NCI-H1092 treated with DMSO at 0.1 percent for 48 hours (cell line): Measurements from ENCODE around the gene ZBTB38.

Experiments
- DNase-seq: peaks from one replicate; lab custom pipeline; 2025; lab: John Stamatoyannopoulos, UW

The ZBTB38 gene

DNA sequence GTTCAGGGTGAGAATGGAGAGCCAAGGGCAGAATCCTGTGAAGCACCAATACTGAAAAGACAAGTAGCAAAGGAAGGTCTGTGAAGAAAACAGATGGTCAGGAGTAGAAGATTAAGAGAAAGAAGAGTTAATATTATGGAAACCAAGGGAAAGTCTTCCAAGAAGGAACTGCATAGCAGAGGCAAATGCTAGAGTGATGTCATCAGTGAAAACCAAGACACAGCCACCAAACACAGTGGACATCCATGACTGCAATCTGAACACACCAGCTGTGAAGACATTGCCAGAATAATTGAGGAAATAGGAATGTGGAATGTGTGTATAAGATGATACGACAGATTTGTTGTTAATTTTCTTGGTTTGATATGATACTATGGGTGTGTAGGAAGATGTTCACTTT, 26.8 kb upstream of the ZBTB38 start:
- no peak for DNase-seq

DNA sequence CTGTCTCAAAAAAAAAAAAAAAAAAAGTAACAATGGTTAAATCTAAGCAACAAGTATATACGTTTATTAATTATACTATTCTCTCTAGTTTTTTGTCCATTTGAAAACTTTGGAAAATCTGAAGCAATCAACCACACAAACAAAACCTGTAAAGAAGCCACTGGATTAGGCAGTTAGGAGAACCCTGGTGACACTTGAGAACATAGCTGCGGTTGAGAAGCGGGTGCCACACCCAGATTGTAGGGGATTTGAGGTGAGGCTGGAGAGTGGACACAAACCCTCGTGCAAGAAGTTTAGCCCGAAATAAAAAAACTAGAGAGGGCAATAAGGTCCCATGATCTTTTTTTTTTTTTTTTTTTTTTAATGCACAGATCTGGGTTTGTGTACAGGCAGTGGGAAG, 25.9 kb upstream of the ZBTB38 start:
- DNase-seq = no peak

DNA sequence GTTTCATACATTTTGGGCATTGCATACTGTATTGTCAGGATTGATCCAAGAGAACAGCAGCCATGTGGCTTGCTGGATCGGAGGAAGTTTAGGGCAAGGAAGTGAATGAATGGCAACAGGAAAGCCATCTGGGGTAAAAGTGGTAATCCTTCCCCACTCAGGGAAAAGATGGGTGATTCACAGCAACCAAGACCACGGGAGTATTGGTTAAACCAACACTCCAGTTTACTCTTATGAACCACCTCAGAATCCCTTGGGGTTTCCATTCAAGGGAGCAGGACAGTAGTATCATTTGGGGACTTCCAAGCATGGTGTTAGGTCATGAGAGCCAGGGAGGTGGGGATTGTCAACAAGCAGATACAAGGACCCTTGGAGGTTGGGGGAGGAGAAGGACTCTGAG, 25.2 kb upstream of the ZBTB38 start:
- no peak for DNase-seq

DNA sequence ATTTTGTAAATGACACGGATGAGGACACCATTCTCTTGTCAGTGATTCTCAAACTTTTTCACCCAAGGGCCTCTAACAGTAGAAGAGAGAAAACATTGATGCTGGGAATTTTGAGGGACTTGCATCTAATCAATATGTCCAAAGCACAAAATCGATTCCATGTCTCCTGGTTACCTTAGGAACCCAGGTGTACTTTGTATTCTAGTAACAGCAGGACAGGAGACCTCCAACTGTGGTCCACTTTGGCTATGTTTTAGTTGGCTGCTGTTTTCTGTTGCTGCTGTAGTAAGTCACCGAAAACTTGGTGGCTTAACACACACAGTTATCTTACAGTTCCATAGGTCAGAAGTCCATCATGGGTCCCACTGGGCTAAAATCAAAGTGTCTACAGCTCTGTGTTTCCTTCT, 24.4 kb upstream of the ZBTB38 start:
- no peak for DNase-seq

DNA sequence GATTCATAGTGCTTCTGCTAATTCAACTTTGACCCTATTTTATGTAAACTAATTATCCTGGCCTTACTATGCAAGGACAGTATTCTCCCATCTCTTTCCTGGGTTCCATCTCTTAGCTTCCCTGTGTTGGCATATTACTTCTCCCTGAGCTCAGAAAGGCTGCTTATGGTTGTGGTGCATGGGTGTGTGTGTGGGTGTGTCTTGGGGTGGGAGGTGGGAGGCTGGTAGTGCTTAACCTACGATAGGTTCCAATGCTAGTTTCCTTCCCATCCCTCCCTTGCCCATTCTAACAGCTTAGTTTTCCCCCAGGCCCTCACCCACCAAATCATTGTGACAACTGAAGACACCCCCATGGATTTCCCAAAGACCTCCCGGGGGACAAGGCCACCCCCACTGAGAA, 22.8 kb upstream of the ZBTB38 start:
- no peak for DNase-seq

DNA sequence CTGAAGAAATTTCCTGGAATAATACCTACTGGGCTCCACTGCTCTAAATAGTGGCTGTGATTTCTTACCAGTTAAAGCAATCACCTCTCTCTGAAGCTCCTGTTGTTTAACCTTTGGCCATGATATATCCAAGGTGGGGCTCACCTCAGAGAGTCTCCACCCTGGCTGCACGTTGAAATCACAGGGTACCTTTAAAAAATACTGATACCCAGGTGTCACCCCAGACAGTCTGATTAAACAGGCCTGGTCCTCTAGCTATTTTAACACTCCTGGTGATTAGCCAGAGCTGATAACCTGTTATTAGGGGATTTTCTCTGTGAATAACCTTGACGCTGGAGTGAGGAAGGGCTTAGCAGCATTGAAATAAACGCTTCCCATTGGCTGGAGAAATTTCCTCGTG, 22.3 kb upstream of the ZBTB38 start:
- DNase-seq = no peak

DNA sequence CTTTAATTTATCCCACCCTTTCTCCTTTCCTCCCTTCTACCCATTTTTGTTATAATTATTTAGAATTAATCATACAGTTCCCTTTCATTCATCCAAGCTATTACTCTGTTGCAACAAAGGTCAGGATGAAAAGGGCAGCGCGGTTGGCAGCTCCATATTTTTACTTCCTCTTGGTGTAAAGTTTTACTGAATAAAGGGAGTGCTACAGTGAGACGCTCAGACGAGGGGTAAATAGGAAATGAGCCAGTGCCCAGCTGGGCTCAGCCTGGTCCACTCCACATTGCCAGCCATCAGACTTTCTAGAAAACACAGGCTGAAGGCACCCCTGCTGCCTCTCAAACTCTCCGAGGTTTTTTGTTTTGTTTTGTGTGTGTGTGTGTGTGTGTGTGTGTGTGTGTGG, 21.9 kb upstream of the ZBTB38 start:
- no peak for DNase-seq

DNA sequence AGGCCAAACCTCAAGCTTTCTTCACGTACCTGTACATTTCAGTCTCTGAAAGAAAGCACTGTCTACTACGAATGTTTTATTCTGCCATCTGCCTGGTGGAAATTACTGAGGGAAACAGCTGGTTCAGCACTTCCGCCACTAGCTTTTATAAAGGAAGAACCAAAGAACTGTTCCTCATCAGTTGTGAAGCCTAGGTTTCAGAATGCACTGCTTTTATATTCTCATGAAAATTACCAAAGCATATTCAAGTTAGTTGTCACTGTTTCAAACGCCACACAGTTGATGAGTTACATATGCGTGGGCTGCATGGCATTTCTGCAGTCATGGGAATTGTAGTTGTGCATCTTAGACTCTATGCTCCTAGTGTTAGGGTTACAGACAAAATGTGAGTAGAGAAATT, 21.5 kb upstream of the ZBTB38 start:
- DNase-seq = no peak

DNA sequence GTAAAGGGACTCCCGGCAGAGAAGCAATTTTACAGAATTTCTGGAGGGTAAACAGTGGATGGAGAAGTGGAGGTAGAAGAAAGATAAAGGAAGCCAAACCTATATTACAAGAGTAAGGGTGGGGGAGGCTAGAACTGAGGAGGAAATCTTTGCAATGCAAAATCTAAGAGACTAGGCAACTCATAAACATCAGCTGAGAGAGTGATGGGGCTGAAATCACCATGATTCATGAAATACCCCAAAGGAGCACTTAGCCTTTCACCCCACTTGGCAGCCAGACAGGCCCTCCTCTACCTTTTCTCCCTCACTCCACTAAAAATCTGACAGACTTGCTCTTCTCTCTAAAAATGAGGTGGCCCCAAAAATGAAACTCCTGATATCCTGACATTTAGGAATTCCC, 19.5 kb upstream of the ZBTB38 start:
- no peak for DNase-seq

DNA sequence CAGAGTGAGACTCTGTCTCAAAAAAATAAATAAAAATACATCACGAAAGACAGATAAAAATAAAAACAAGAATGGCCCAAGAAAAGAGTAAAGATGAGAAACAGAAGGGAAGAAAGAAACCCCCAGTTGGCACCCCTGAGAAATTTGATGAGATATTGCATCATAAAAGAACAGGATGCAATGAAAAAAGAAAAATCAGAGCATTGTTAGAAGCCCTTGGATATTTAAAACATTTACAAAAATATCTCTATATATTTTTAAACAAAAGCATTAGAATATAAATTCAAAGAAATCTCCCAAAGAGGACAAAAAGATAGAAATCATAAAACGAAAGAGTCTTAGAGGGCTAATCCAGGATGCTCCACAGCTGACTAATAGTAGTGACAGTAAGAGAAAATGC, 18.6 kb upstream of the ZBTB38 start:
- no peak for DNase-seq

DNA sequence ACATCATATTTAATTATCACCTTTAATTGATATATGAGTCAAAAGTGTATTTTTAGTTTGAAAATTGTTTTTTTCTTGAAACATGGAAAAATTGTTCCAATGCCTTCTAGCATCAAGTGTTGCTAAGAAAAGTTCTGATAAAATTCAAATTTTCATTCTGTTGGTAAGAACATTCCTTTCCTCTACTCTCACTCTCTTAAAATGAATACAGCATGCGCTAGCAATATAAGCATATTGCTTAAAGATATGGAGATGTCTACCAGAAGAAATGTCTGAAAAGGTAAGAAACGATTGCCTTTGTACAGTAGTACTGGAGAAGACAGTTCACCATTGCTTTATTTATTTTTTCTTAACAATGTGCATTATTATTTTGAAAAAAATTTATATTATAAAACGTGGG, 17.6 kb upstream of the ZBTB38 start:
- no peak for DNase-seq

DNA sequence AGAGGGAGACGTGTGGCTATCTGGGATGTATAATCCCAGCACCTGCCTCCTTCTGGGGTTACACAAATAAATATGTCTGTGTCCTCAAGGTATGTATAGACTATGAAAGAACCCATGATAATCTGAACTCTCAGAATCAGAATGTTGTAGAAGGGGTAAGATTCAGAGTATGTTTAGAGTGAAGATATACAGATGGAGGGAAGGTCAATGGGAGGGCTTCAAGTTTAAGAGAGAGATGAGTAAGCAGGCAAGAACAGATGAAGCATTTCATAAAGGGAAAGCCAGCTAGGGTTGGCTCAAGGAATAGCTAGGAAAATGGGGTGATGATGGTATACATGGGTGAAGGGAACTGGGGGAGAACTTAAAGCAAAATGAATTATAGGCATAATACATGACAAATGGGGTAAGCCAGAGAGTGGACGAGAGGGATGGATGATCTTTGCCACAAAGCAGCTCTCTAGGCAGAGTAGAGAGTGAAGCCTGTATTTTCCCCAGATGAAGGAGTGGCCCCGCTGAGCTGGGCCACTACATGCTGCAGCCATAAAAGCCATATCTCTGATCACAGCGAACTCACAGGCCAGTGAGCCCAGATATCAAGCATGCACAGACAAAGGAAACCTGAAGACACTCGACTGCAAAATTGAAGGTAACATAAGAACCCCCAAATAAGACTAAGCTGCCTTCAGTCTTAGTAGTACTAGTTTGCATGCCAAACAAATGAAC, 15.9 kb upstream of the ZBTB38 start:
- DNase-seq = no peak

DNA sequence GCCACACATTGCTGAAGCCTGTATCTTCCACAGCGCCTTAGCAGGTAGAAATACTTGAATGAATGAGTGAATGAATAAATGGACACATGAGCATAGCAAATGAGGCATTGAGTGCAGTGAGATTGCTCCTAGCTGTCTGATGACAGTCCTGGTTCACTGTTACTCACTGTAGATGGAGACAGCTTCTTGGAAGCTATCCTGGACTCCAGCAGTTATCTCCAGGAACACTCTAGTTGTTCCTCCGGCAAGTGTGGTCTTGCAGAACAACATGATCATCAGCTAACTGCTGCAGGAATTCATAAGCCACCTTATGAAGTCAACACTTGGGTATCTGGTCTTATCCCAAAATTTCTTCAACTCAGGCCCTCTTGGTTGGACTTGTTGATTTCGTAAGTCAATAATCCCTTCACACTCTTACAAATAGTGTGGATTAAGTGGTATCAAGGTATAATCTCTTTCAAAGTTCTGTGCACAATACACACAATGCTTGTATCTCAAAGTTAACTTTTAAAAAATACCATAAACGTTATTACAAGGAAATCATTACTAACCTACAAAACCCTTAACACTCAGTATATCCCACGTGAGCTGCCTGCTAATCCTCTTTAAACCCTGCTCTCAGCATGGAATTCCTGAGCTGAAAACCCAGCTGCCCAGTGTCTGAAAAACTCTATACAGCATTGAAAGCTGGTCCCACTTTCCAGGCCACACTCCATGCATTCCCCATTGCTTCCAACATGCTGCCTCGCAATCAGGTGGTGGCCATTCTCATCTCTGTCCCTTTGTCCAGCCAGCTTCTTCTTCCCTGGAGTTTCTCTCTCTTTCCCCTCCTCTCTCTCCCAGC, 14.4 kb upstream of the ZBTB38 start:
- no peak for DNase-seq

DNA sequence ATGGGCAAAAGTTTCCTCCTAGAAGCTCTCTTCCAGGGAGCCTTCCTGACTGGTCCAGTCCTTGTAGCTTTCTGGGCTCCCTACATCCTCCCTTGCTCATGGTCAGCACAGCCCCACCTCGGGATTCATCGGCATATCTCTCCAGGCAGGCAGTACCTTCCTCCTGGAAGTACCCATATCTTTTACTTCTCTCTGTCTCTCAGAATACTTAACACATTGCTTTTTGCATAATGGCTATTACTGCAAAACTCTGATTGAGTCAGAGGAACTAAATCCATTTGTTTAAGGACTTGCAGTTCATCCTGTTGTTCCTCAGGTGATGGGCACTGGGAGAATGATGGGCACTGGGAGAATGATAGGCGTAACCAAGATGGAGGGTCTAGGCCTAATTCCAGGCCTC, 13.8 kb upstream of the ZBTB38 start:
- no peak for DNase-seq

DNA sequence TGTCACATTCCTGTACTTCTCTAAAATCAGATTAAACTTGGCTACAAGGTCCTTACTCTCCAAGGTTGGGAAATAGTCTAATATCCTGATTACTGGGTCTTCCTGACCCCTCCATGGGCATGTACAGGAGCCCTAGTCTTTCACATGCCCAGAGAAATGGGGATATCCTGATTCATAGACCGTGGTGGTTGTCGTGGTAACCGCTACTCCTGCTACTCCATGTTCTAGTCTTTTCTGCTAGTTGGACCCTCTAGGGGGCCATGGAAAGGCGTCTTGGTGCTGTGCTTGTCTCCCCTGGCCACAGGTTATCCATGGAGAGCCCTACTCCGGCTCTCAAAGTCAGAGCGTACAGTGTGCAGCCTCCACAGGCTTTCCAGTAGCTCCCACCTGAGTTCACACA, 13.1 kb upstream of the ZBTB38 start:
- DNase-seq = no peak

DNA sequence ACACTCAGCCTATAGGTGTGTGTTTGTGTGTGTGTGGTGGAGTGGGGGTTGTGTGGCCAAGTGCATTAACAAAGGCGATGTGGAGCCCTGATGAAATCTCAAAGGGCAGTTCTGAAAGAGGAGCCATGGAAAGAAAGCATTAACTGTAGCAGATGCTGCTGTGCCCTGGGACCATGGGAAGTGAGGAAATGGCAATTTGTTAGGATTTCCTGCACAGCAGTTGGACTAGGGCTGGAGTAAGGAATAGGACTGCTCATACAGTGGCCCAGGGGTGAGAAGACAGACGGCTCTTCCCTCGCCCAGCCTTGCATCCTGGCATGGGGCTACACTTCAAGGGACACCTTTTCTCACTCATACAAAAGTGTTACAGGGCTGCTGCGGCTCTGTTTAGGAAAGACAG, 12.3 kb upstream of the ZBTB38 start:
- no peak for DNase-seq

DNA sequence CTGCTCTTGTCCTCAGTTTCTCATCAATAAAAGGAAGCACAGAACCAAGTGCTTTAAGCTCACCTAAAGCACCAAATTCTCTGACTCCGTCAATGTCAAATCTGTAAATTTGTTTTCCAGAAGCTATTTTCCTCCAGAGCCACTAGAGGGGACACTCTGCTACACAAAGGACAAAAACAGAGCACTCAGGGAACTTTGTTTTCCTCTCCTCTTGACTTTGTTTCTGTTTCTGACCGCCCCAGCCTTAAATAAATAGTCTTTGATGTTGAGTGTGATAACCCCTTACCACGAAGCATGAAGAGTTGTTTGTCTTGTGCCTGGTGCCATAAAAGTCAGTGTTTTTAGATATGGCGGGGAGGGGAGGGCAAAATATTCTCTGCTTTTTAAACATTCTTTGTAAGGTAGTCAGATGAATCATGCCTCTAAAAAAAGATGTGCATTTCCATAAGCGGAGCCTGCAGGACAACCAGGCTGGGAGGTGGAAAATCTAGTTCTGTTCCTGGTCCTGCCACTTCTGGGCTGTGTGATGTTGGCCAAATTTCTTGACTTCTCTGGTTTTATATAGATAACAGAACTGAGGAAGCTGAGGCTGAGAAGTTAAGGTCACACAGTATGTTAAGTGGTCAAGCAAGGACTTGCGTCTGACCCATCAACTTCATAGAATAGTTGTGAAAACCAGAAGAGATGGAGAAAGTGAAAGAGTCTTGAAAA, 7.3 kb upstream of the ZBTB38 start:
- peak; percentile 53 for DNase-seq

DNA sequence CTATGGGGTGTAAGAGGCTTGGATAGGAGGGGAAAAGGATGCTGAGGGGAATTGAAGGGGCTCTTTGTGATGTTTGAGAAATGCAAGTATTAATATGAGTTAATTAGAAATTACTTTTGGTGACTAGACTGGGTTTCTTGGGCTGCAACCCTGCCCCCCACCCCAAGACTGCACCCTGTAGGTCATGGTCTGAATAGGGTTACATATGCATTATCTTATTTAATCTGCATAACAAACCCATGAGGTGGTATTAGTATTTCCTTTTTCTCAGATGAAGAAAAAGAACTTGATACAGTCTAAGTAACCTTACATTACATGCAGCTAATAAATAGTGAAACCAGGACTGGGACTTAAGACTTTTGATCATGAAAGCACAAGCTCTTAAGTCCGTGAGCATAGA, 5.6 kb upstream of the ZBTB38 start:
- no peak for DNase-seq

DNA sequence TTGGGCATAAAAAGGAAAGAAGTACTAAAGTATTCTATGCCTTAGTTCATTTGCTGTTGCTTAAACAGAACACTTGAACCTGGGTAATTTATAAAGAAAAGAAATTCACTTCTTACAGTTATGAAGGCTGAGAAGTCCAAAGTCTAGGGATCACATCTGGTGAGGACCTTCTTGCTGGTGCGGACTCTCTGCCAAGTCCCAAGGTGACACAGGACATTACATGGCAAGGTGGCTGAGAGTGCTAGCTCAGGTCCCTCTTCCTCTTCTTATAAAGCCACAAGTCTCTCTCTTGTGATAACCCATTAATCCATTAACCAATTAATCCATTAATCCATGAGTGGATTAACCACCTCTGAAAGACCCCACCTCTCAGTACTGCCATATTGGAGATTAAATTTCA, 3.1 kb upstream of the ZBTB38 start:
- no peak for DNase-seq

DNA sequence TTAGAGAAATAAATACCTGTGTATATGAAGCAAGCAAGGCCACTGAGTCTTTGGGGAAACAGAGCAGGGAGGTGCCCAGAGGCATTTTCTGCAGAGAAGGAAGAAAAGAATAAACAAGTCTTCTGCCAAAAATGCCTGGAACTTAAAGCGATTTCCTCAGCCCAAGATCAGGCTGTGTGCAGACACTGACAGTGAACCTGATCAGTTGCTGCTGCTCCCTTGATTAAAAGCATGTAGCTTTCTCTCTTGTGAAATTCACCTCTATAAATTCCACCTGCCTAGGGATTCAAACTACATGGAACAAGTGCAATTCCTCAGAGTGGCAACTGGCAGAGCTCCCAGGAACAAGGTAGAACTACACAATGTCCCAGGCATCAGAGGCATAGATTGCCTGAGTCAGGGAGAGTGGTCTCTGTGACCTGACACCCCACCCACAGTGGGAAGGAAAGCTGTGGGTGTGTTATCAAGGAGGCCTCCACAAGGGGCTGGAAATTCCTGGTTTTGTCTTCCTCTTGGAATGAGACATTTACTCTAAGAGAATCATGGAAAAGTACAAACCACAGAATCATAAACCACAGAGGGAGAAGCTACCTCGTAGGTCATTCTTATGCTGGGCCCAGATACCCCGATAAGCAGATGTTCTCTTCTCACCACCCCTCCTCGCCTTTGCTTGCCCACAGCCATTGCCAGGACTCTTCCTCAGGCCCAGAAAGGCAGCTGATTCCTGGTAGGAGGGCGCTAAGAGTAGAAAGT, 1.8 kb upstream of the ZBTB38 start:
- DNase-seq = no peak

DNA sequence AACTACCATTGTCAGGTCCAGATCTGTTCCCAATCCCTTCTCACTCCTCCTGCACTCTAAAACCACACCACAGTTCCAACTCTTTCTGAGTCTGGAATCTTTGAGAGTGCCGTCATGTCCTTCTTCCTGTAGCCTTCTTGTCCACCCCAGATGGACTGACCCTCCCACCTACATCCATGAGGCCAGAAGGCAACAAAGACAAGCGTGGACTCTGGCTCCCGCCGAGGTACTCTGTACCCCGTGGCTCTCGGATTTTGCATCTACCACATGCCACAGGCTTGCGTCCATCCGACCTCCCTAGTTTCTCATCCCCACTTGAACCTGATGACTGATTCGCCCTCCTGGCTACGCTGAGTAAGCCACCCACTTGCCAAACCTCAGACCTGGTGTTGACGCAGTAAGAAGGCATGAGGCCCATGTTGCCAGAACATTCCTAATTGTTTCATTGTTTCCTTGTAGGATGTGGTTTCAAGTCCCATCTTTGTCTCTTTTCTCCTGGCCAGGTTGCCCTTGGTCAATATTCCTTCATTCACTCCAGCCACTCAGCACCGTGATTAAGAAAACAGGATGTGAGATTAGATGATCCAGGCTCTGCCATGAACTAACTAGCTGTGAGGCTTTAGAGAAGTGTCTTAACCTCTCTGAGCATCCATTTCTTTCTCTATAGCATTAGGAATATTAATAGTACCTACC, 1.1 kb upstream of the ZBTB38 start:
- no peak for DNase-seq
